ENCODE data around the gene PRR4.

The PRR4 gene

DNA sequence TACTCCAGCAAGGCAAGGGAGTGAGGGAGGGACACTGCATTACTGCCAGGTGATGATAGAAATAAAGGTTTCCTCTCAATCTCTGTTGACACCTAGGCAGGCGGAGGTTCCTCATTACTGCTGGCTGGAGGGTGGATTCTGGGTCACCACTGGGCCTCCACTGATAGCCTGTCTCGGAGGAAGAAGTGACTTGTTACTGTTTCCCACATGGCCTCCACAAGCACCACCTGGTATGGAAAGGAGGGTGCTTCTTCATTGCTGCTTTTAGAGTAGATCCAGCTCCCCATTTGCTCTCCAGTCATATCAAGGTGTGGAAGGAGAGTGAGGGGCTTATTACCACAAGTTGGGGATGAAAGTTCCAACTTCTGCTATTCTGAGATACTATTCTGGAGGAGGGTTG, 6.4 kb downstream of the PRR4 start:
- in situ Hi-C loops (cut with HindIII; ENCODE audit: low pct_unique_long_range_greater_than_20kb, low sequenced_read_pairs), result no loop called here
- DNase-seq (ENCODE audit: low read depth in 1 of 2, low spot score in 1 of 2), result no peak
- no peak for TF ChIP-seq JUND (IDR thresholded peaks at IDR 0.05; ENCODE audit: low read depth)

GRCh38 chr12:10838461-10838860, 10.8 kb downstream of the PRR4 start:
- no peak for DNase-seq (ENCODE audit: low read depth in 1 of 2, low spot score in 1 of 2)
- in situ Hi-C loops (cut with HindIII; ENCODE audit: low pct_unique_long_range_greater_than_20kb, low sequenced_read_pairs), result no loop called here
- no peak for TF ChIP-seq JUND (IDR thresholded peaks at IDR 0.05; ENCODE audit: low read depth)

GRCh38 chr12:10829994-10830393, 19.3 kb downstream of the PRR4 start:
- no peak for DNase-seq (ENCODE audit: low read depth in 1 of 2, low spot score in 1 of 2)
- in situ Hi-C loops (cut with HindIII; ENCODE audit: low pct_unique_long_range_greater_than_20kb, low sequenced_read_pairs), result no loop called here
- no peak for TF ChIP-seq JUND (IDR thresholded peaks at IDR 0.05; ENCODE audit: low read depth)

GRCh38 chr12:10826258-10826657, 23.0 kb downstream of the PRR4 start, which contains the start of gene TAS2R10:
TSS of gene TAS2R10 (minus strand) at chr12:10826358. CDS start at chr12:10826269, 89 bp downstream.
- in situ Hi-C loops (cut with HindIII; ENCODE audit: low pct_unique_long_range_greater_than_20kb, low sequenced_read_pairs), result no loop called here

DNA sequence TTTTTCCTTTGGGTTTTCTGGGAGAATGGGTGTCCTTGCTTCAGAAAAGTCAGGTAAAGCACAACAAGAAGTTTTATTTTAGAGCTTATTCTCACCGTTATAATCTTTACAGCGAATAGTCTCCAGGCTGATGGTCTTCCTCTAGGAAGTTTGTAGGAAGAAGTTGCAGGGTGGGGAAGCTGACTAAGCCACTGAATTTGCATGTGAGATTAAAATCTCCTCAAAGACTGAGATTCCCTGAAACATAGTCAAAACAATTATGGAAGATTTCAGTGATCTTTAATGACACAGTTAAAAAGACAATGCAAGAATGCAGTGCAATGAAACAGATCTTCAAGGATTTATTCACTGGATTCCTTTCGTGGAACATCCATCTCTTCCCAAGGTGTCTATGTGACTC, 24.3 kb downstream of the PRR4 start:
- TF ChIP-seq JUND (IDR thresholded peaks at IDR 0.05; ENCODE audit: low read depth), result no peak
- no peak for DNase-seq (ENCODE audit: low read depth in 1 of 2, low spot score in 1 of 2)
- in situ Hi-C loops (cut with HindIII; ENCODE audit: low pct_unique_long_range_greater_than_20kb, low sequenced_read_pairs), result no loop called here

More at GRCh38 chr12:10826258-10826657, 23.0 kb downstream of the PRR4 start, which contains the start of gene TAS2R10:
- no peak for TF ChIP-seq JUND (IDR thresholded peaks at IDR 0.05; ENCODE audit: low read depth)
- no peak for DNase-seq (ENCODE audit: low read depth in 1 of 2, low spot score in 1 of 2)

DNA sequence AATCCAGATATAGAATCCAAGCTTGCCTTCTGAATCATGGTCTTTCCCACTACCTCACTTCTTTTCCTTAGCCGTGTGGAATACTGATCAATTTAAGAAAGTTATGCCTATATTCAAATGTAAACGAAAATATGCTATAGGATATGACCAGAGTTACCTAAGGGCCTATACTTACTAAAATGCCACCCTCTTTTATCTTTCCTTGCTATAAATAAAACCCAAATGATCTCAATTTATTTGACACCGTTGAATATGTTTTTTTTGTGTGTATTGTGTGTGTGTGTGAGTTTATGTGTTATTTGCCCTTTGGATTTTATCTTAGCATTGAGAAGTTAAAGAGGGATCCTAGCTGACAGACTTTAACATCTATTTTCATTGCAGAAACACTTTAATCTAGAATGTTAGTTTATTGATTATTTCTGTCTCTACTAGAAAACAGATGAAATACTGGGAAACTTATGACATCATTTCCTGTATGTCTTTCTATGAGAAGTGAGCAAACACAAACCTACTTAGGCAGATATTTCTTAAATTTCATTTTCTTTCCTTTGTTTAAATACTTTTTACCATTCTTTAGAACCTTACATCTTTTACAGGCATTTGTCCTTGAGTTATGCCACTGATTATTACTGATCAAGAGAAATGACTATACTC, 37.3 kb downstream of the PRR4 start:
- in situ Hi-C loops (cut with HindIII; ENCODE audit: low pct_unique_long_range_greater_than_20kb, low sequenced_read_pairs), result no loop called here

GRCh38 chr12:10810068-10810467, 39.2 kb downstream of the PRR4 start, which contains the start of gene TAS2R9:
TSS of gene TAS2R9 (minus strand) at chr12:10810168. CDS start at chr12:10810075, 93 bp downstream.
- no peak for DNase-seq (ENCODE audit: low read depth in 1 of 2, low spot score in 1 of 2)
- TF ChIP-seq JUND (IDR thresholded peaks at IDR 0.05; ENCODE audit: low read depth), result no peak
- in situ Hi-C loops (cut with HindIII; ENCODE audit: low pct_unique_long_range_greater_than_20kb, low sequenced_read_pairs), result no loop called here

More for the DNA sequence above, 37.3 kb downstream of the PRR4 start:
- DNase-seq (ENCODE audit: low read depth in 1 of 2, low spot score in 1 of 2), result no peak
- TF ChIP-seq JUND (IDR thresholded peaks at IDR 0.05; ENCODE audit: low read depth), result no peak

DNA sequence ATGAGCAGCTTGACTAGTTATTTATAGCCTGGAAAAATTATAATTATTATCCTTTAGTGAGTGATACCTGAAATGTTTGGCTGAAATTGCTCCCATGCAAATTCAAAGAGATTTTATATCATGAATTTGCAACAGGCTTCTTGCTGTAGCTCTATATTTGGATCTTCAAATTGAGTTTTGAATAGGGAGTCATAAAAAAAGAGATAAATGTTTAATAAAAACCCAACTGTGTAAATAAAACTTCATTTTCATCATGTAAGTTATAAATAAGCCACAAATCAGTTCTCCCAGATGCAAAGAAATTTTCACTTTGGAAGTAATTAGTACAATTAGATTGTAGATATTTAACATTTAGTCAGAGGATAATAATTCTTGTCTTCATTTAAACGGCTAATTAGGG, 42.1 kb downstream of the PRR4 start, which contains the start of gene TAS2R8:
TSS of gene TAS2R8 (minus strand) at position 101 of the 400 bp plus-strand sequence. CDS start 306 bp downstream, outside the sequence.
- DNase-seq (ENCODE audit: low read depth in 1 of 2, low spot score in 1 of 2), result no peak
- TF ChIP-seq JUND (IDR thresholded peaks at IDR 0.05; ENCODE audit: low read depth), result no peak
- in situ Hi-C loops (cut with HindIII; ENCODE audit: low pct_unique_long_range_greater_than_20kb, low sequenced_read_pairs), result no loop called here

DNA sequence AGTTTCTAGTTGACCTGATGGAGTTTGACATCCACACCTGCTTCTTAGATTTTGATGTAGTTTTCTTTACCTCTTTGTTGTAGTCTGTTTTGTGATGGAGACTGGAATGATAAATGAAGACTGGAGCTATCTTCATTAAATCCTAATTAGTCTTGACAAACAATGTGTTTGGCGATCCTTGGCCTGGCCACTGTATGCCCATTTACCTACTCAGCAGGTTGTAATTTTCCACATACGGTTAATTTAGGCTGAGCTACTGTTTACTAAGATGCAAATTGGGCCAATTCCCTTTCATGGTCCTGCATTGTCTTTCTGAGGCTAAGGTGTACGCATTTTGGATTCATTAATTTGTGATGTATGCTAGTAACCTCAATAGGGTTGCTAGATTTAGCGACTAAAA, 46.7 kb downstream of the PRR4 start, which contains the start of gene TAS2R7:
TSS of gene TAS2R7 (minus strand) at position 41 of the 400 bp plus-strand sequence. CDS start 57 bp downstream, outside the sequence.
- in situ Hi-C loops (cut with HindIII; ENCODE audit: low pct_unique_long_range_greater_than_20kb, low sequenced_read_pairs), result no loop called here
- no peak for TF ChIP-seq JUND (IDR thresholded peaks at IDR 0.05; ENCODE audit: low read depth)
- DNase-seq (ENCODE audit: low read depth in 1 of 2, low spot score in 1 of 2), result no peak

DNA sequence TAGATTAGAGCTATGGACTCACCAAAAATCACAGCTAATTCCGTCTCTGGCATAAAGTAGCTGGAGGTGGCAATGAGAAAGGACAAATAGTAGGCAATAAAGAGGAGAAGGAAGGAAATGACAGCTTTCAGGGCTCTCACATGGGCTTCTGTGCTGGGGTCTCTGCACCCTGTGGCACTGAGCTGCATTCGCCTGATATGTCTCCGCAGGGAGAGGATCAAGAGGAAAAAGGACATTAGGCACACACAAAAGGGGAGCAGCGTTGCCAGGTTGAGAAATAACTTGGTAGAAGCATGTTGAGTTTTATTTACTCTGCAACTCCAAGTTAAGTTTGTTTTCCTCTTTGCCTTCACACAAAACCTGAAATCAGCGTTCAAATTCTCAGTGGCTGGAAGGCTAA, 47.5 kb downstream of the PRR4 start:
- in situ Hi-C loops (cut with HindIII; ENCODE audit: low pct_unique_long_range_greater_than_20kb, low sequenced_read_pairs), result no loop called here
- no peak for TF ChIP-seq JUND (IDR thresholded peaks at IDR 0.05; ENCODE audit: low read depth)
- no peak for DNase-seq (ENCODE audit: low read depth in 1 of 2, low spot score in 1 of 2)

All from T47D (cell line).